DMS153 (cell line): ENCODE results near the gene RASAL1.

ENCODE experiments used
- DNase-seq: peaks from one replicate; lab custom pipeline; 2025; lab: John Stamatoyannopoulos, UW

Gene RASAL1, protein sequence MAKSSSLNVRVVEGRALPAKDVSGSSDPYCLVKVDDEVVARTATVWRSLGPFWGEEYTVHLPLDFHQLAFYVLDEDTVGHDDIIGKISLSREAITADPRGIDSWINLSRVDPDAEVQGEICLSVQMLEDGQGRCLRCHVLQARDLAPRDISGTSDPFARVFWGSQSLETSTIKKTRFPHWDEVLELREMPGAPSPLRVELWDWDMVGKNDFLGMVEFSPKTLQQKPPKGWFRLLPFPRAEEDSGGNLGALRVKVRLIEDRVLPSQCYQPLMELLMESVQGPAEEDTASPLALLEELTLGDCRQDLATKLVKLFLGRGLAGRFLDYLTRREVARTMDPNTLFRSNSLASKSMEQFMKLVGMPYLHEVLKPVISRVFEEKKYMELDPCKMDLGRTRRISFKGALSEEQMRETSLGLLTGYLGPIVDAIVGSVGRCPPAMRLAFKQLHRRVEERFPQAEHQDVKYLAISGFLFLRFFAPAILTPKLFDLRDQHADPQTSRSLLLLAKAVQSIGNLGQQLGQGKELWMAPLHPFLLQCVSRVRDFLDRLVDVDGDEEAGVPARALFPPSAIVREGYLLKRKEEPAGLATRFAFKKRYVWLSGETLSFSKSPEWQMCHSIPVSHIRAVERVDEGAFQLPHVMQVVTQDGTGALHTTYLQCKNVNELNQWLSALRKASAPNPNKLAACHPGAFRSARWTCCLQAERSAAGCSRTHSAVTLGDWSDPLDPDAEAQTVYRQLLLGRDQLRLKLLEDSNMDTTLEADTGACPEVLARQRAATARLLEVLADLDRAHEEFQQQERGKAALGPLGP

DNA sequence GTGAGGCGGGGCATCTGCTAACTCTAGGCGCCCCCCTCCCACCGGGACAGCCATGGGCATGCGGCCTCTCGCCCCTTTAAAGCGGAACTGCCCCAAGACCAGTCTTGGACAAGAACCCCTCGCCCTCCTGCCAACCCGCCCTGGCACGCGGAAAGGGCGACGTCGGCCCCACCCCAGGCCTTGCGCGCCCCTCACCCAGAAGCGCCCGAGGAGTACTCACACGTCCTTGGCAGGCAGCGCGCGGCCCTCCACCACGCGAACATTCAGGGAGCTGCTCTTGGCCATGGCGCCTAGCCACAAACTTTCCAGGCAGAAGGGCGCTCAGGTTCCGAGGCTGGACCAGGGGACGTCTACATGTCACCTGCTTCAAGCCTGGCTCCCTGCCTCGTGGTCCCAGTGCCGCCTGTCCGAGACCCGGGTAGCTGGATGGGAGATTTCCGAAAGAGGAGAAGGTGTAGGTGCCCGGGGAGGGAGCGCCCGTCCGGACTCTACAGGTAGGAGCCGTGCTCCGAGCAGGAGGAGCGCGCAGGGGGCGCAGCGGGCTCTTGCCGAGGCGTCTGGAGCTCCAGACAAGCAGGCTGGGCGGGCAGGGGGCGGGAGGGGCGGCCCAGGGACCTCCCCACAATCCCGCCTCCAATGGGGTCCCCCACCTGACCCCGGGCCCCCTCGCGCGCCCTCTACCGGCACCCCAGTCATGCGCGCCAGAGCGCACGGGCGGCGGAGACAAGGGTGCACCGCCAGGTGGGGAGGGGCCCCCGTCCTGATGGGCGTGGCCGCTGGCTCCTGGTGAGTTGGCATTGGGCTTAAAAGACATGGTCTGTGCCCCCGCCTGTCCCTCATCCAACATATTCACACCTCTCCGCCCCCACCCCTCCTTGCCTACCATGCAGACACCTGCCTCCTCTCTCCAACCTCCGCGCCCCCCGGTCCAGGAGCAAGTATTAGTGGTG, at the start of gene RASAL1:
TSS of gene RASAL1 (minus strand) at position 584 of the 950 bp plus-strand sequence. CDS start at position 285, 299 bp downstream.
- peak; percentile 82 for DNase-seq

GRCh38 chr12:113184900-113185179, 49.3 kb upstream of the RASAL1 start:
- peak; percentile 39 for DNase-seq

GRCh38 chr12:113184098-113184899, 48.7 kb upstream of the RASAL1 start:
- no peak for DNase-seq

DNA sequence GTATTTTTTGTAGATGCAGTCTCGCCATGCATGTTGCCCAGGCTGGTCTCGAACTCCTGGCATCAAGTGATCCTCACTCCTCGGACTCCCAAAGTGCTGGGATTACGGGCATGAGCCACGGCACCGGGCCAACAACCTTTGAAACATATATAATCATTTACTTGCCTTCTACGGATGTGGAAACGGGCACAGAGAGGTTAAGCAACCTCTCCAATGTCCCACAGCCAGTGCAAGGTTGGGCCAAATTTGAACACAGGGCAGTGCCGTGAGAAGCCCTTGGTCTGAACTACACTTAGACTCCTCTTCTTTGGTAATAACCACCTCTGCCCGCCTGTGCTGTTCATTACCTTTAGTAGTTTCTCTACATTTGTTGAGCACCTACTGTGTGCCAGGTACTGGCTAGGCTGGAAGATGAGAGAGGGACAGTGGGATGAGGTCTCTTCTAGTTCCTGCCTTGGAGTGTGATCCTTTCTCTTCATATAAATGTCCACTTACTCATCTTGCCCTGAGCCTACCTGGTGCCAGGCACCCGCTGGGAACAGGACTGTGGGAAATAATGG, 47.5 kb upstream of the RASAL1 start:
- no peak for DNase-seq

- no peak for DNase-seq
Measured at GRCh38 chr12:113181975-113182374, 46.4 kb upstream of the RASAL1 start.

- no peak for DNase-seq
Measured at GRCh38 chr12:113180333-113180732, 44.8 kb upstream of the RASAL1 start.

DNA sequence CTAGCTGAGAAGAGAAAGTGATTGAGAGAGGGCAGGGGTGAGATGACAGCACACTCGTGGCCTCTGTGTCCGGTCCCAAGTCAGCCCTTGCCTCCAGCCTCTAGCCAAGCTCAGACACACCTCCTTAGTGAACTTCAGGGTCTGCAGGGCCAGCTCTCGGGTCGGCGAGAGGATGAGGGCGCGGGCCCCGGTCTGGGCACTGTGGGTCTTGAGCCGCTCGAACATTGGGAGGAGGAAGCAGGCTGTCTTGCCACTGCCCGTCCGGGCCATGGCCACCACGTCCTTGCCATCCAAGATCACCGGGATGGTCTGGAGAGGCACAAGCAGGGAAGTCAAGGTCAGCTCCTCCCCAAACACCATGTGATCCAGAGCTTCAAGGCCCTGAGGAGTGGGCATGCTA, 43.5 kb upstream of the RASAL1 start:
- DNase-seq, result no peak

- DNase-seq, result peak; percentile 7
Measured at GRCh38 chr12:113174461-113175384, 39.2 kb upstream of the RASAL1 start.

- DNase-seq, result no peak
Measured at GRCh38 chr12:113173081-113173698, 37.6 kb upstream of the RASAL1 start.

- DNase-seq, result no peak
Measured at GRCh38 chr12:113172185-113172584, 36.6 kb upstream of the RASAL1 start.

- no peak for DNase-seq
Measured at GRCh38 chr12:113171543-113171942, 36.0 kb upstream of the RASAL1 start.

- no peak for DNase-seq
Measured at GRCh38 chr12:113170926-113171325, 35.4 kb upstream of the RASAL1 start.

DNA sequence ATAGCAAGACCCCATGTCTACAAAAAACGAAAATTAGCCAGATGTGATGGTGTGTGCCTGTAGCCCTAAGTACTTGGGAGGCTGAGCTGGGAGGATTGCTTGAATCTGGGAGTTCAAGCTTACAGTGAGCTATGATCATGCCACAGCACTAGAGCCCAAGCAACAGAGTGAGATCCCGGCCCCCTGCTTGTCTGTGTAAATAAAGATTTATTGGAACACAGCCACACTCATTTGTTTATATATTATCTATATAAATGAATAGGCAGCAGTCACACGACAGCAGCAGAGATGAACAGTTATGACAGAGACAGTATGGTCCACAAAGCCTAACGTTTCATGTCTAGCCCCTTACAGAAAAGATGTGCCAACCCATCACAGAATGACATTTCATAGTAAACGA, 34.9 kb upstream of the RASAL1 start:
- no peak for DNase-seq

GRCh38 chr12:113169697-113170096, 34.1 kb upstream of the RASAL1 start:
- no peak for DNase-seq

DNA sequence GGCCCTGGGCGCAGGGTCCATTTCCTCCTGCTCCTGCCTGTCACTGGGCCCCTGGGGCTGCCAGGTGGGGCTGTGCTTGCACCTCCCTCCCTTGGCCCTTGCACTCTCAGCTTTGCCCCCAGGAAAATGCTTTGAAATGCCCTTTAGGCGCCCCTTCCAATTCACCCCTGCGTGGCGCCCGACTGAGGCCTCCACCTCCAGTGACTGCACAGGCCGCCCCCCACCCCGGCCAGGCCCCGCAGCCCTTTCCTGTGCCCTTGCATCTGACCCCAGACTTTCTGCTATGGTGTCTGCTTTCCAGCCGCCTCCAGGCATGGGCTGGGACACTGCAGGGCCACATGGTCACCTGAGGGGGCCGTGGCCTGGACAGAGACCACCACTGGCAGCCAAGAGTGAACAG, 32.3 kb upstream of the RASAL1 start:
- DNase-seq, result no peak

DNA sequence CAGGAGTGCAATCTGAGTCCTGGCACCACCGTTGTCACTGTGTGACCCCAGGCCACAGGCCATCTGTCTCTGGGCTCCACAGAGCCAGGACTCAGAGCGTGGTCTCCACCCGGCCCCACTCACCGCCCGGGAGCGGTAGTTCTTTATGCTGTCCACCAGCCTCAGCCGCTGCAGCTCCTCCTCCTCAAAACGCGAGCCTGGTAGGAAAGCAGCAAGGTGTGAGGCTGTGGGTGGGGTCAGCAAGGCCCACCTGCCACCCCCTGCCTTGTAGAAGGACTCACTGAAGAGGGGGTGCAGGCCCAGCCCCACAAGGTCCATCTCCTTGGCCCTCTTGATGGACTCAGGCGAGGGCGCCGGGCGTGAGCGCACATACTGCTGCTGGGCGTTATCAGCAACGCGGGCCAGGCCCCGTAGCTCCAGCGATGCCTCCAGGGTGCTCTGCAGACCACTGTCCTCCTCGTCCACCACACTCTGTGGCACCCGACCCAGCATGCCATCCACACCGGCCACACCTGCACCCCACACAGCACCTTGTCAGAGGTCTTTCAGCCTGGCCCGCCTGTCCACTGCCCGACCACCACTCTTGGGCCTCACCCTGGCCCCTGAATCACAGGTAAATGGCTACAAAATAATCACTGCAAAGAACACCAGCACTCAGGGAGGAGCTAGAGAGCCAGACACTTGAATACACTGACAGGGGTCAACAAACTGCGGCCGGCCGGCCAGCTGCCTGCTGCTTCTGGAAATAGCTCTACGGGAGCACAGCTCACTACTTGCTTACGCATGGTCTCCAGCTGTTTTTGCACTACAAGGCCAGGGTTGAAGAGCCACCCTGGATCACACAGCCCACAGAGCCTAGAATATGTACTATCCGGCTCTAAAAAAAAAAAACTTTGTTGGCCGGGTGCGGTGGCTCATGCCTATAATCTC, 30.2 kb upstream of the RASAL1 start:
- no peak for DNase-seq

- DNase-seq, result no peak
Measured at GRCh38 chr12:113164014-113164413, 28.5 kb upstream of the RASAL1 start.

- DNase-seq, result no peak
Measured at GRCh38 chr12:113163030-113163360, 27.4 kb upstream of the RASAL1 start.
